GM12878 (cell line): ENCODE results near the gene SERINC5. TPM values are rescaled to one million over a fixed set of nuclear protein-coding genes. Genes with fewer than 3 reads are reported as not detected.

Experiments
- ATAC-seq: fragments of 200-7000 bp; cut with Tn5 transposase; 3 replicates; pipeline ENCODE4 v1.9.1; 2020; ENCODE audit warnings: mild to moderate bottlenecking, moderate library complexity
- BruUV-seq: library from RNA; stranded (reverse); fragments of 400-500 nt; replicated peaks from 2 replicates; lab custom pipeline; 2021; lab: Mats Ljungman, UMichigan
- CTCF ChIA-PET: fragments of 300-600 bp; sonication (Branson Sonifier 250); formaldehyde crosslinking; extraction: SDS; loops from one replicate; lab custom pipeline; 2021; ENCODE audit warnings: inconsistent platforms; lab: Yijun Ruan, JAX
- POLR2A ChIA-PET: fragments of 350-600 bp; formaldehyde crosslinking; extraction: SDS; loops from one replicate; lab custom pipeline; 2021; ENCODE audit warnings: inconsistent platforms; lab: Charles Lee
- RAD21 ChIA-PET: fragments of 300-600 bp; sonication (Branson Sonifier 250); formaldehyde crosslinking; loops from one replicate; lab custom pipeline; 2023; ENCODE audit warnings: antibody characterized with exemption; ENCODE audit not compliant: unreplicated experiment; lab: Charles Lee
- SMC1A ChIA-PET: fragments of 300-600 bp; sonication (Branson Sonifier 250); formaldehyde crosslinking; loops from one replicate; lab custom pipeline; 2023; ENCODE audit not compliant: unreplicated experiment, uncharacterized antibody; lab: Charles Lee
- DNase-seq: peaks from one replicate; pipeline ENCODE4 v3.0.0-alpha.2; 2011; ENCODE audit warnings: low read depth, low spot score
- FAIRE-seq: peaks from 3 replicates; lab custom pipeline; 2011; peaks lifted over from hg19 to GRCh38; lab: Jason Lieb, UNC
- H2AFZ ChIP-seq: 2 replicates; pipeline ENCODE4 v1.6.0; 2011; ENCODE audit warnings: low read depth, low read length, control low read depth; ENCODE audit not compliant: control insufficient read depth
- H3K27ac ChIP-seq: 2 replicates; pipeline ENCODE4 v1.5.1; 2011; ENCODE audit warnings: control low read depth; ENCODE audit not compliant: control insufficient read depth, insufficient read depth
- H3K27me3 ChIP-seq, 2 experiments: replicated peaks in 1 of 2; 2 replicates each; pipeline versions ENCODE4 v1.6.0 to v1.6.1; 2011; ENCODE audit warnings: low read length in 1 of 2; ENCODE audit not compliant: control insufficient read depth in 2 of 2, insufficient read depth in 2 of 2
- H3K36me3 ChIP-seq, 2 experiments: 2 replicates each; pipeline ENCODE4 v1.5.1; 2011; ENCODE audit warnings: low read length in 1 of 2; ENCODE audit not compliant: control insufficient read depth in 2 of 2, insufficient read depth in 2 of 2
- H3K4me1 ChIP-seq: 2 replicates; pipeline ENCODE4 v1.6.1; 2011; ENCODE audit warnings: mild to moderate bottlenecking, low read length, moderate library complexity, mixed read lengths; ENCODE audit not compliant: control insufficient read depth, insufficient read depth
- H3K4me2 ChIP-seq: 2 replicates; pipeline ENCODE4 v1.6.0; 2011; ENCODE audit warnings: control low read depth; ENCODE audit not compliant: control insufficient read depth, insufficient read depth
- H3K4me3 ChIP-seq: fragments of 200-600 bp; sonication (generic); 2 replicates; pipeline ENCODE4 v1.5.1; 2016
- H3K79me2 ChIP-seq: 2 replicates; pipeline ENCODE4 v1.6.0; 2011; ENCODE audit warnings: low read length; ENCODE audit not compliant: control insufficient read depth, insufficient read depth
- H3K9ac ChIP-seq: 2 replicates; pipeline ENCODE4 v1.8.0; 2011; ENCODE audit warnings: low read length, control low read depth, mixed read lengths; ENCODE audit not compliant: control insufficient read depth, insufficient read depth
- H3K9me3 ChIP-seq: replicated peaks from 3 replicates; pipeline ENCODE4 v1.5.1; 2011; ENCODE audit warnings: mild to moderate bottlenecking, low read length; ENCODE audit not compliant: control insufficient read depth, insufficient read depth
- H4K20me1 ChIP-seq: 2 replicates; pipeline ENCODE4 v1.6.0; 2011; ENCODE audit not compliant: control insufficient read depth, insufficient read depth
- BACH1 ChIP-seq: fragments of 450-650 bp; IDR thresholded peaks from 2 replicates; pipeline ENCODE4 v1.6.1; 2017; ENCODE audit warnings: mild to moderate bottlenecking, borderline replicate concordance
- ETV6 ChIP-seq, 2 experiments: fragments of 450-650 bp in 1 of 2; IDR thresholded peaks in 1 of 2; conservative IDR thresholded peaks in 1 of 2; 2 replicates each; pipeline ENCODE4 v1.6.1; 2014; ENCODE audit warnings: antibody characterized with exemption in 1 of 2, borderline replicate concordance in 1 of 2, low read depth in 1 of 2, mild to moderate bottlenecking in 1 of 2, moderate library complexity in 1 of 2
- GABPA ChIP-seq: IDR thresholded peaks from 2 replicates; pipeline ENCODE4 v1.6.1; 2014; ENCODE audit warnings: antibody characterized with exemption, low read depth, mild to moderate bottlenecking, inconsistent platforms
- IRF4 ChIP-seq: IDR thresholded peaks from 2 replicates; pipeline ENCODE4 v1.6.1; 2011; ENCODE audit warnings: low read depth, low read length
- POLR2A ChIP-seq: IDR thresholded peaks from 2 replicates; pipeline ENCODE4 v1.6.1; 2011; ENCODE audit warnings: low read depth, mild to moderate bottlenecking, low read length
- SKIL ChIP-seq: fragments of 450-650 bp; IDR thresholded peaks from 2 replicates; pipeline ENCODE4 v1.6.1; 2017; ENCODE audit warnings: mild to moderate bottlenecking, low read depth, inconsistent platforms; ENCODE audit not compliant: poor library complexity, severe bottlenecking
- SMC3 ChIP-seq: IDR thresholded peaks from 2 replicates; pipeline ENCODE4 v1.6.1; 2011; ENCODE audit warnings: low read length, improper control_type of control experiment, borderline replicate concordance
- SPI1 ChIP-seq: IDR thresholded peaks from 2 replicates; pipeline ENCODE4 v1.6.1; 2011; ENCODE audit warnings: low read depth, mild to moderate bottlenecking, low read length, moderate library complexity, borderline replicate concordance; ENCODE audit not compliant: insufficient read depth
- TBL1XR1 ChIP-seq: IDR thresholded peaks from 2 replicates; pipeline ENCODE4 v1.6.1; 2012; ENCODE audit warnings: low read depth, low read length, improper control_type of control experiment
- WGBS: methylation state at CpG from one replicate; pipeline ENCODE4 v1.1.6; 2016; ENCODE audit warnings: low lambda C conversion rate; ENCODE audit not compliant: insufficient replicate concordance, insufficient coverage; ENCODE audit errors: missing lambda C conversion rate; 5-methylcytosine and 5-hydroxymethylcytosine counted together
- in situ Hi-C: fragments of 300-500 bp; cut with MboI; formaldehyde crosslinking; loops from 9 replicates; pipeline ENCODE4 v1.14.3; 2018; ENCODE audit warnings: mixed read lengths
- intact Hi-C: fragments of 100-400 bp; cut with micrococcal nuclease; formaldehyde crosslinking; loops from one replicate; pipeline ENCODE4 v1.14.2; 2022; ENCODE audit not compliant: unreplicated experiment
- polyA plus RNA-seq, 11 experiments: library from polyadenylated mRNA; depleted of rRNA in 4 of 11; unstranded in 6 of 11; stranded (reverse) in 5 of 11; fragments of >200 nt; fragmentation: Nextera tagmentation in 4 of 11; fragmentation: Illumina TruSeq in 1 of 11; extraction: Ambion mirVana in 4 of 11; extraction: Trizol in 1 of 11; gene quantifications; 1 replicate in 1 of 11; 2 replicates in 10 of 11; pipeline versions ENCODE4 v1.2.1 to v1.2.3, GENCODE V29; 2011 to 2016; ENCODE audit warnings: inconsistent platforms in 2 of 11, missing spikeins in 2 of 11, low read depth in 1 of 11
- total RNA-seq, 4 experiments: library from RNA; depleted of rRNA in 3 of 4; stranded (reverse); fragments of >200 nt in 3 of 4; fragmentation: Illumina TruSeq in 1 of 4; extraction: Trizol in 1 of 4; gene quantifications; 2 replicates each; pipeline versions ENCODE4 v1.2.1 to v1.2.3, GENCODE V29; 2013 to 2021
- TF ChIP-seq, protein P1 (sequence below): IDR thresholded peaks from 2 replicates; pipeline ENCODE4 v1.6.1; 2011; ENCODE audit warnings: low read depth, mild to moderate bottlenecking, low read length, moderate library complexity, borderline replicate concordance; ENCODE audit errors: extremely low read depth

SERINC5 gene
- total and polyA plus RNA-seq, 10 of the 15 experiments (the other 5 are each of a cell fraction or from before 2014, with no cell fraction given): 0.66 to 7.0 (median 2.8) TPM

- SMC1A ChIA-PET: no interaction called here
- 41% methylated on average over 4 of the region's 4 CpGs for WGBS
- H3K4me1 ChIP-seq: no peaks in the 10 kb centered on the region
Measured at GRCh38 chr5:80219391-80219790, 36.5 kb downstream of the SERINC5 start.

More at GRCh38 chr5:80219391-80219790, 36.5 kb downstream of the SERINC5 start:
- H4K20me1 ChIP-seq: no peaks in the 10 kb centered on the region
- ChIA-PET CTCF (no interaction called here), RAD21 (no interaction called here), POLR2A (no interaction called here)
- no peaks in the 10 kb centered on the region for H3K36me3 ChIP-seq
- in situ Hi-C loops: no loop called here
- no TSS peak for BruUV-seq
- no peaks in the 10 kb centered on the region for H3K79me2 ChIP-seq
- no peak overlapping the region for H3K4me3 ChIP-seq
- H3K9ac ChIP-seq: no peak overlapping the region
- intact Hi-C loops: no loop called here
- FAIRE-seq (no peak), DNase-seq (no peak), ATAC-seq (no peak)
- H3K9me3 ChIP-seq: no peaks in the 10 kb centered on the region
- no peak overlapping the region for H3K27ac ChIP-seq
- H3K27me3 ChIP-seq: no peaks in the 10 kb centered on the region
- no peak overlapping the region for H2AFZ ChIP-seq
- no peak overlapping the region for H3K4me2 ChIP-seq
- TF ChIP-seq SMC3 (no peak), POLR2A (no peak), BACH1 (no peak), SPI1 (no peak), SKIL (no peak), TBL1XR1 (no peak), IRF4 (no peak), ETV6 (conservative IDR thresholded peaks at IDR 0.05 in 1 of 2, IDR thresholded peaks at IDR 0.05 in 1 of 2; ENCODE audit: borderline replicate concordance in 1 of 2, low read depth in 1 of 2) (no peak), GABPA (no peak)
- TF ChIP-seq, protein P1, sequence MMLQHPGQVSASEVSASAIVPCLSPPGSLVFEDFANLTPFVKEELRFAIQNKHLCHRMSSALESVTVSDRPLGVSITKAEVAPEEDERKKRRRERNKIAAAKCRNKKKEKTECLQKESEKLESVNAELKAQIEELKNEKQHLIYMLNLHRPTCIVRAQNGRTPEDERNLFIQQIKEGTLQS: no peak
